GM19025 (cell line): ENCODE data around the gene ERVK3-1.

Source experiments
- ATAC-seq: cut with Tn5 transposase; IDR thresholded peaks from one replicate; pipeline ENCODE4 v1.9.1; 2021; ENCODE audit warnings: mild to moderate bottlenecking, low read depth, moderate library complexity; ENCODE audit not compliant: unreplicated experiment

The ERVK3-1 gene

GRCh38 chr19:58357481-58358145 lies 52.4 kb downstream of the ERVK3-1 start:
- no peak for ATAC-seq

DNA sequence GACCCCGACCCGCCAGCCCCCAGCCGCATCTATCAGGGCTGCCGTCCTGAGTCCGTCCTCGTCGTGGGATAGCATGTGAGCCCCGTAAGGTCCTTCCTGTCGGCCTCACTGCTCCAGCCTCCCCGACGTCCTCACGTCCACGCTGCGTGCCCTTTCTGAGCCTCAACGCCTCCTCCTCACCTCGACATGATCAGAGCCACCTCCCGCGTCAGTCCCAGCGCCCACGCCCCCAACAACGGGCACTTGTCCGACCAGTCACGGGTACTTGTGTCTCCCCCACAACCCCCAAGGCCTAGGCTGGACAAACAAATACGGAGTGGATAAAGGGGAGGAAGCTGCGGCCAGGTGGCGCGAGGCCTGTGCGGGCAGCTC lies 56.7 kb downstream of the ERVK3-1 start:
- ATAC-seq, result peak; percentile 9

DNA sequence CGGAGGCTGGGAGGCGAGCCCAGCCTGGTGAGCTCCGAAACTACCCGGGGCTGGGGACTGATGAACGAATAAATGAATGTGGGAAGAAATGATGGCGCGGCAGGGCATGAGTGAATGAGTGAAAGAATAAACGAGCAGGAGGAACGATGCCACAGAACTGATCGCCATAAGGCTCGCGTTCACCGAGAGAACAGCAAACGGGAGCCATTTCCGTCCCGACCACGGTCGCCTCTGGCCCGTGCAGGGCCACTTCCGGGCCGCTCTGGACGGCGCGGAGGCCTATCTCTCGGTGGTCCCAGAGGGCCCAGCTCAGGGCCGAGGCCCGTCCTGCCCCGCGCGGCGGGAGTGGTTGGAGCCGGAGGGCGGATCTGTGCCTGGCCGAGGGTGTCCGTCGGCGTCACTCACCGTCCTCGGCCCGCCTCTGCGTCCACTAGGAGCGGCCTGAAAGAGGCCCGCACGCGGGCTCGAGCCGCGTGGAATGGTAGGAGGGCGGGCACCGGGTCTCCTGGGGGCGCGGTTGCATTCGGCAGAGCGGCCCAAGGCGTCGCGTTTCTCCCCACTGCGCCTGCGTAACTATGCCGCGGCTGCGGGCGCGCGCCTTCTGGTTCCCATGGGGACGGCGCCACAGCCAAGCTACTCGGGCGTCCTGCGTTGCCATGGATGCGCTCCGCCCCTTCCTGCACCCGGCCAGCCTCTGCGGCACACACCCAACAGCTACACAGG lies 57.3 kb downstream of the ERVK3-1 start, which contains the start of gene ZNF497:
Gene ZNF497, minus strand, starts transcription at position 480 of the 723 bp plus-strand sequence. CDS start 5,116 bp downstream, outside the sequence.
- ATAC-seq, result peak; percentile 84

- ATAC-seq, result no peak
These were observed 59.0 kb downstream of the ERVK3-1 start for GRCh38 chr19:58364146-58364545.
